ENCODE results near the gene CDKN2B.

Gene CDKN2B

DNA sequence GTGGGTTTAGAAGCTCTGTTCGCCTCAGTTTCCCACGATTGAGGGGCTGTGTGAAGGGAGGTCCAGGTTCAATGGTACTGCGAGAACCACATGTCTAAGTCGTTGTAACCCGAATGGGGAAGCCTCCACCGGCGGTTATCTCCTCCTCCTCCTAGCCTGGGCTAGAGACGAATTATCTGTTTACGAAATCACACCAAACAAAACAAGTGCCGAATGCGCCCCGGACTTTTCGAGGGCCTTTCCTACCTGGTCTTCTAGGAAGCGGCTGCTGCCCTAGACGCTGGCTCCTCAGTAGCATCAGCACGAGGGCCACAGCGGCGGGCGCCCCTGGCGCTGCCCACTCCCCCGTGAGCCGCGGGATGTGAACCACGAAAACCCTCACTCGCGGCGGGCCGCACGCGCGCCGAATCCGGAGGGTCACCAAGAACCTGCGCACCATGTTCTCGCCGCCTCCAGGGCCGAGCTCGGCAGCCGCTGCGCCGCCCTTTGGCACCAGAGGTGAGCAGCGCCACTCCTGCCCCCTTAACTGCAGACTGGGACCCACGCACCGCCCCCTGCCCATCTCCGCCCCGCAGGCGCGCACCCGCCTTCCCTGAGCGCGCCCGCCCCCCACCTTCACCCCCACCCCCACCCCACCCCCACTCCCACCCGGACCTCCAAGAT lies 15.1 kb downstream of the CDKN2B start, which contains the start of gene CDKN2A:
Gene CDKN2A (minus strand): TSS at position 500 of the 663 bp plus-strand sequence.
- peak; percentile 61 for DNase-seq

DNA sequence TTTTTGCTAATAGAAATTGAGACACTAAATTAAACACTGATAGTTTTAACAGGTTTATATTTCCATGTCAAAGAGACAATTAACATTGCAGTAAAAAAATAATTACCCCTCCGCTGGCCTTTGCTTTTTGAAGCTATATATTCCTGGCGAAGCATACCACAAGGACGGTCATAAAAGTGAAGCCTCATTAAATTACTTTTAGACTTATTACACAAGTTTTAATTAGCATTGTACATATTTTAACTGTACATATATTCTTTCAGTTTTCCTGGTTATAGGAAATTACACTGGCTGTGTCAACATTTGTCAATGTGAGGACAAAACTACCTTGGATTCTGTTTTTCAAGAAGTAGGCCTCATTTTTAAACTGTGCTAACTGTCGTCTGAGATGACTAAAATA lies 16.1 kb downstream of the CDKN2B start:
- no peak for DNase-seq

DNA sequence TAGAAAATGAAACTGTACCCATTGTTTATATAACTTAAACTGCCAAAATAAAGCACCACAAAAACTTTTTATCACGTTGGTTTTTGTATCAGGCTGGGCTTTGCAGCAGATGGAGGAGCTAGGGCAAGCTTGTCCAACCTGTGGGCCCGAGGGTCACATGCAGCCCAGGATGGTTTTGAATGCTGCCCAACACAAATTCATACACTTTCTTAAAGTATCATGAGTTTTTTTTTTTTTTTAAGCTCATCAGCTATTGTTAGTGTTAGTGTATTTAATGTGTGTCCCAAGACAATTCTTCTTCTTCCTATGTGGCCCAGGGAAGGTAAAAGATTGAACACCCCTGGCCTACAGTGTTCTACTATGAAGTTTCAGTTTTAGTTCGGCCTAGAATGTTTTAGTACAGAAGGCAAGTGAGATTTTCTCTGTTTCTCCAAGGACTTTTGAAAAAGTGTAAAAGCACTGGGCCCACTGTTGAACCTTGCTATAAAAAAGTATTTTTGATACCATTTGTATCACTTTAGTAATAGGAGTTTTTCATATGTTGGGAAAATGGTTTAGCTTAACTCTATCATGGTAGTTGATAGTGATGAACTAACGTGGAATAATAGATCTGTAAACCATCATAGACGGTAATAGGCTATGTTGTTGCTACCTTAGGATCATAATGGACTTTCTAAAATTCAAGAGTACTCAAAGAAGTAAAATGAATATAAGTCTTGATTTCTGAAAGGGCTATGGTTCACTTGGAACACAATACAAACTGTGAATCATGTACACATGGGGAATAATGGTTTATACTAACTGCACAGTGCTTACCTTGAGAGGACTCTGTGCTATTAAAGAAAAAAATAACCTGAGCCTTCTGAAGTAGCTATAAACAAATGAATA lies 17.8 kb downstream of the CDKN2B start:
- no peak for DNase-seq

DNA sequence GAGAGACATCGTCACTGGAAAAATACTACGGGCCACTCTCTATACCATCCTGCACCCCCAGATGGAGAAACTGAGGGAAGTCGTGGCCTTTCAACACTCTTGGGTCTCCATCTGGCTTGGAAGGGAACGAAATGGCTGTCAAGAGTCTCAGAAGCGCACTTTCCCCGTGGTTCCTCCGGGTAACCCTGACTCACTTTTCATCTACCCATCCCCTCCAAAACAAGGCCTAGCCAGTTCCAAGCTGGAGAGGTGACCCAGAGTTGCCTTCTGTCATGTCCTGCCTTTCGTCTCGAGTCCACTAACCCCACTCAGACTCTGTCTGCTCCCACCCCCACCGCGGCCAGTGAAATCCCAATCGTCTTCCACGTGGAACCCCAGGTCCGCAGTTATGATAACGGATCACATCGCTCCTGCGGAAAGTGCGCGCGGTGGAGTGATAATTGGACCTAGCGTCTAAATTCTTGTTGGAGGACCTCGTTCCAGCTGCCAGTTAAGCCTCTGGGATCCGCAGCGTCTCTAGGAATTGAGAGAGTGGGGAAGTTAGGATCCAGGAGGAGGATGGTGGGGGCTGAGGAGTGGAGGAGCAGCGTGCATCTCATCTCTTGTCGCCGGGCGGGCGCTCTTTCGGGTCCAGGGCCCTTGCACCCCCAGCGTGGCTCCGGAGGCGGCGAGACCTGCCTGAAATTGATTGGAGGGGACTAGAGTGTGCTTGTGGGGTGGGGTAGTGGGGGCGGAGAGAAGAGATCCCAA lies 19.5 kb downstream of the CDKN2B start:
- DNase-seq = no peak

DNA sequence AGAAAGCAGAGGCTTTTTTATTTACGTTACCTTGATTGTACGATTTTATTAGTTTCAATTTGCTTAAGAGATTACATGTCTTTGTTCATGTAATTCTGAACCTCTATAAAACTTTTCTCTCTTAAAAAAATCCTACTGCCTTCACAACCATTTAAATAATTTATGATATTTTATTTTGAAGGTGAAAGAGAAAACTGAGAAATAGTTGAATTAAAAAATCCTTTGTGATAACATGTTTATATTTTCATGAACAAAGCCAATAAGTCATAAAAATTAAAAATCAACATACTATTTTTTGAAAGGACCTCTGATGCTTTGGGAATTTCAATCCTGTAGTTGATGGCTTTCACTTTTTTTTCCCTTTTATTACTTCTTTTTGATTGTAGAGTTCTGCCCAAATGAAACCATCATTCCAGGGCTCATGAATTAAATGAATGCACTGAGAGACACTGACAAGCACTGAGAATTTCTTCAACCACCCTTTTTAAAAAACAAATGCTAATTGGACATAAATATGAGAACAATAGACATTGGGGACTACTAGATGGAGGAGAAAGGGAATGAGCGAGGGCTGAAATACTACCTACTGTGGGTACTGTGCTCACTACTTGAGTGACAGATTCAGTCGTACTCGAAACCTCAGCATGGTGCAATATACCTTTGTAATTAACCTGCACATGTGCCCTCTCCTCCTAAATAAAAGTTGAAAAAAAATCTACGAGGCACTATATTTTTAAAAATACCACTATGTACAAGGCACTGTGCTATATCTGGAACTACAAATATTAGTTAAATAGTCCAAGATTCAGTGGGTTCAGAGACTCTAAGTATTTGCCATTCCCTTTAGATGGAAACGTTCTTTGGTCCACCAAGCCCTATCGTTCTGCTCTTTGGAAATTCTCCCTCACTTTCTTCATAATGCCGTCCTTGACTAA lies 20.8 kb downstream of the CDKN2B start:
- DNase-seq = no peak

DNA sequence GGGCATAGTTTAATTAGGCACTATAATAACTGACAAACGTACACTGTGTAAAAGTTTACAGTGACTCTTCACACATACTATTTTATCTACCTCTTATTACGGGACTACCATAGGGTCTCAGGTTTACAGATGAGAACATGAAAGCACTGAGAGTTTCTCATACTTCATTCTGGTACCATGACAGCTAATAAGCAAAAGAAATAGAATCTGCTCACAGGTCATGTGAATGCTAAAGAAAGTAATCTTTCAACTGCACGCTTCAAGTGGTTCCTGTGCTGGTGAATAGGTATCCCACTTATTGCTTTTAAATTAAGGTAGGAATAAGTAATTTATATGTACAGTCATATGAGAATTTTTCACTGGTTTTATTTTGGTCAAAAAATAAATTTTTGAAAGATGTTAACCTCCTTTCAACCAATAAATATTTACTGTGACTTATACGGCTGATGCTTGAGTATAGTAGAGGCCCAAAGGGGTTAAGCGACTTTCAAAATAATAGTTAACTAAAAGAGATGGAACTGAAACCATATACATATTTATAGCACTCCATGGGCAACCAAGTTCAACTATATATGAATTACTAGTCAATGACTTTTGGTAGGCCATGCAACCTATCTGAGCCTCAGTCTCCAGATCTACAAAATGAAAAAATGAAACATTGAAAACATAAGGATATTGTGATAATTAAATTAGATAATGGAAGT lies 23.0 kb downstream of the CDKN2B start:
- DNase-seq = no peak

DNA sequence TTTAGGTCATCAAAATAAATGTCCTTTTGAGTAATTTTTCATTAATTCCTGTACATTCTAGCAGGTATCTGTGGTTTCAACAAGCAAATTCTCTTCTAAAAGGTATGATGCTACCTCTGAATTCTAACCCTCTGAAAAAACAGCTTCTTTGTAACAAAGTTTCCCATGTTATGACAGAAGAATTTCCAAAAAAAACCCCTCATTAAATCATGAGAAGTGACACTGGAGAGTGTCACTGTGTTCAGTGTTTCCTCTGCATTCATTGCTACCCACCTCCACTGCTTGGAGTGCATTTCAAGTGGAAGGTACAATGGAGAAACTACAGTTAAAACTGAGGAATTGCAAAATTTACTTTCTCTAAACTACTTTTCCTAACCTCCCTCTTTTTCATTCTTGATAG lies 25.0 kb downstream of the CDKN2B start:
- DNase-seq = no peak

DNA sequence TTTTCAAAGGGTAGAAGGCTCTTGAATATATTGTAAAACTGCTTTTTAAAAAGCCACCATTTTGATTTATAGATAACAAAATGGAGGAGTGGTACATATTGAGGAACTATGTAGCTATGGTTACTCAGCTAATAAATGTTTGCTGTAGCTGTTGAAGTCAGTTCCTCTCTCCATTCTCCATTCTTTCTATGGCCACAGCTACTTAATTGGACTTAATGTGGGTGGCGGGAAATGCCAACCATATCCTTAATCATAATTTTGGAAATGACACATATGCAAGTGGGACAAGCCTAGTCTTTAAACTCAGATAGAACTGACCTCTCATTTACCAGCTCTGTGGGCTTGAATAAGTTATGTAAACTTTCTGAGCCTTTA lies 25.6 kb downstream of the CDKN2B start:
- DNase-seq = no peak

DNA sequence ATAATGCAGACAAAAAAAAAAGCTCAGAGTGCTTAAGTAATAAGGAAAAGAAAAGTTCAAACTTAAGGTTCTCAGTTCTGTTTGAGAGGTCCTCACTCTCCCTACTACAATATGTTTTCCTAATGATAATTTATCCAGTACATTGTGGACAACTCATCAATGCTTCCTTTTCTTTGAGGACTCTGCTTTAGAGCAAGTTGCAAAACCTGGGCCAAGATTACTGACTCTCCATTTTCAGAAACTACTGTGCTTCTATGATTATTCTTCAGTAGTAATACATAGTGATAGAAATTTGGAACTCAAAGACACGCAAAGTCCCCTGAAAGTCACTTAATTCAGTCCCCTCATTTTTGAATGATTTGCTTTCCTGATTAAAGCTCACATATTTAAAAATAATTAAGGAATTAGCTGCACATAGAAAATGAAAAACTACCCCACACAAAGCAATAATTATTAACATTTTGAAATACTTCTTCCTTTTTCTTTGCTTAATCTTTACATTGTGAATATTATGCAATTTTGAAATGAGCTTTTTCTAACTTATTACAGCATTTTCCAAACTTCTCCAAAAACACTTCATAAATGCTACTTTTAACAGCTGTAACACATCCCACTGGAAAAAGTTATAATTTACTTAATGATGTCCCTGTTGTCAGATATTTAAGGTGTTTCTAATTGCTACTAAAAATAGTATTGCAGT lies 26.1 kb downstream of the CDKN2B start:
- DNase-seq = no peak

DNA sequence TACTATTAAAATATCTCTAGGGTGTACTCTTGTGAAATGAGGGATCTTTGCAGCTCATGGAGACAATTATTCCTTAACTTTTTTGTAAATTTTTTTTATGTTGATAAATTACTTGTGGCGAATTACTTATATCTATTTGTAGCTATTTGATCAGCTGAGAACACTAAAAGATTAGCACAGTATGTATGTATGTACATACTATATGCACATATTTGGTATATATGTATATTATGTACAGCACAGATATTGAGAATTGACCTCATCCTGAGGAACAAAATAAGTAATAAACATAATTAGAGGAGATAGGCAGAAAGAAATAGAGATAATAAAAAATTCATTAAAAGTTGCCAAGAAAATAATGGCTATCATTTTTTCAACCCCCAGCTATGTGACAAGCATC lies 26.7 kb downstream of the CDKN2B start:
- DNase-seq = no peak

DNA sequence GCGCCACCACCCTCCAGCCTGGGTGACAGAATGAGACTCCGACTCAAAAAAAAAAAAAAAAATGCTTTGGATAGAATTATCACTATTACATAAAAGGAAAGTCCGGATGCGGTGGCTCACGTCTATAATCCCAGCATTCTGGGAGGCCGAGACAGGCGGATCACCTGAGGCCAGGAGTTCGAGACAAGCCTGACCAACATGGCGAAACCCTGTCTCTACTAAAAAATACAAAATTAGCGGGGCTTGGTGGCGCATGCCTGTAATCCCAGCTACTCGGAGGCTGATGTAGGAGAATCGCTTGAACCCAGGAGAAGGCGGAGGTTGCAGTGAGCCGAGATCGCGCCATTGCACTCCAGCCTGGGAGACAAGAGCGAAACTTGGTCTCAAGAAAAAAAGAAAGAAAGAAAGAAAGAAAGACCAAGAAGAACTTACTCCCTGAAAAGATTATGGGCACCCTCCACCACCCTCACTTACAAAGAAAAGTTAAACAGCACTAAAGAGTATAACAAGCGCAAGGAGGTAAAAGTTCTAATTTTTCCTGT lies 32.7 kb downstream of the CDKN2B start:
- no peak for DNase-seq

DNA sequence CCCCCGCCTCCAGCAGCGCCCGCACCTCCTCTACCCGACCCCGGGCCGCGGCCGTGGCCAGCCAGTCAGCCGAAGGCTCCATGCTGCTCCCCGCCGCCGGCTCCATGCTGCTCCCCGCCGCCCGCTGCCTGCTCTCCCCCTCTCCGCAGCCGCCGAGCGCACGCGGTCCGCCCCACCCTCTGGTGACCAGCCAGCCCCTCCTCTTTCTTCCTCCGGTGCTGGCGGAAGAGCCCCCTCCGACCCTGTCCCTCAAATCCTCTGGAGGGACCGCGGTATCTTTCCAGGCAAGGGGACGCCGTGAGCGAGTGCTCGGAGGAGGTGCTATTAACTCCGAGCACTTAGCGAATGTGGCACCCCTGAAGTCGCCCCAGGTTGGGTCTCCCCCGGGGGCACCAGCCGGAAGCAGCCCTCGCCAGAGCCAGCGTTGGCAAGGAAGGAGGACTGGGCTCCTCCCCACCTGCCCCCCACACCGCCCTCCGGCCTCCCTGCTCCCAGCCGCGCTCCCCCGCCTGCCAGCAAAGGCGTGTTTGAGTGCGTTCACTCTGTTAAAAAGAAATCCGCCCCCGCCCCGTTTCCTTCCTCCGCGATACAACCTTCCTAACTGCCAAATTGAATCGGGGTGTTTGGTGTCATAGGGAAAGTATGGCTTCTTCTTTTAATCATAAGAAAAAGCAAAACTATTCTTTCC lies 34.2 kb downstream of the CDKN2B start:
- DNase-seq = peak; percentile 28

DNA sequence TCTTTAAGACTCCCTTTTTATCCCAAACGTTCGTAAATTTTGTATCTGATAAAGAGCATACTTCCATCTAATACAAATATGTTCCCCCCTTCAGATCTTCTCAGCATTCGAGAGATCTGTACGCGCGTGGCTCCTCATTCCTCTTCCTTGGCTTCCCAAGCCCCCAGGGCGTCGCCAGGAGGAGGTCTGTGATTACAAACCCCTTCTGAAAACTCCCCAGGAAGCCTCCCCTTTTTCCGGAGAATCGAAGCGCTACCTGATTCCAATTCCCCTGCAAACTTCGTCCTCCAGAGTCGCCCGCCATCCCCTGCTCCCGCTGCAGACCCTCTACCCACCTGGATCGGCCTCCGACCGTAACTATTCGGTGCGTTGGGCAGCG lies 34.8 kb downstream of the CDKN2B start:
- DNase-seq = no peak

DNA sequence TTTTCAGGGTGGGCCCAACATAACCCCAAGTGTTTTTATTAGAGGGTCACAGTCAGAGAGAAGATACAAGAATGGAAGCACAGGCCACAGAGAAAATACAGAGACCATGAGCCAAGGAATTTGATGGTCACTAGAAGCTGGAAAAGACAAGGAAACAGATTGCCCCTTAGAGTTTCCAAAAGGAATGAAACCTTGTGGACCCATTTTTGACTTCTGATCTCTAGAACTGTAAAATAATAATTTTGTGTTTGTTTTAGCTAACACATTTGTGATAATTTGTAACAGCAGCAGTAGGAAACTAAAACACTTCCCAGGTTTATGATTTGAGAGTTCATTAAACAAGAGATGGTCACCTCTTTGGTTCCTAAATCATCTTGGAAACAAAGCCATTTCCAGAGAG lies 36.7 kb downstream of the CDKN2B start:
- DNase-seq = no peak

DNA sequence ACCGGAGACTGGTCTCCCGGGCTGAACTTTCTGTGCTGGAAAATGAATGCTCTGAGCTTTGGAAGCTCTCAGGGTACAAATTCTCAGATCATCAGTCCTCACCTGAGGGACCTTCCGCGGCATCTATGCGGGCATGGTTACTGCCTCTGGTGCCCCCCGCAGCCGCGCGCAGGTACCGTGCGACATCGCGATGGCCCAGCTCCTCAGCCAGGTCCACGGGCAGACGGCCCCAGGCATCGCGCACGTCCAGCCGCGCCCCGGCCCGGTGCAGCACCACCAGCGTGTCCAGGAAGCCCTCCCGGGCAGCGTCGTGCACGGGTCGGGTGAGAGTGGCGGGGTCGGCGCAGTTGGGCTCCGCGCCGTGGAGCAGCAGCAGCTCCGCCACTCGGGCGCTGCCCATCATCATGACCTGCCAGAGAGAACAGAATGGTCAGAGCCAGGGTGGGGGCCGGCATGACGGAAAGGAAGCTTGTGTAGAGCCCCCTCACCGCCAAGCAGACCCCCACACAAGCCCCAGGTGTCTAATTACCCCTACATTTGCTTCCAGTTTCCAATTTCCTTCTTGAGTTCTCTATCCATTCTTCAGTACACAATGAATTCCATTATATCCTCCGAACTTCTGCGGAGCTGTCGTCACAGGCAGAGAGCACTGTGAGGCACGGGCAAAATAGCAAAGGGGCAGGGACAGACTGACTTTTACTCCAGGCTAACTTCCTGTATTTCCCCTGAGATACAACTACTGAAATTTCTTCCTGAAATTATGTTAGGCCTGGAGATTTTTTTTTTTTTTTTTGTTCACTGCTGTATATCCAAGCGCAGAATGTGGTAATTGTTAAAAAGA lies 38.1 kb downstream of the CDKN2B start:
- no peak for DNase-seq

DNA sequence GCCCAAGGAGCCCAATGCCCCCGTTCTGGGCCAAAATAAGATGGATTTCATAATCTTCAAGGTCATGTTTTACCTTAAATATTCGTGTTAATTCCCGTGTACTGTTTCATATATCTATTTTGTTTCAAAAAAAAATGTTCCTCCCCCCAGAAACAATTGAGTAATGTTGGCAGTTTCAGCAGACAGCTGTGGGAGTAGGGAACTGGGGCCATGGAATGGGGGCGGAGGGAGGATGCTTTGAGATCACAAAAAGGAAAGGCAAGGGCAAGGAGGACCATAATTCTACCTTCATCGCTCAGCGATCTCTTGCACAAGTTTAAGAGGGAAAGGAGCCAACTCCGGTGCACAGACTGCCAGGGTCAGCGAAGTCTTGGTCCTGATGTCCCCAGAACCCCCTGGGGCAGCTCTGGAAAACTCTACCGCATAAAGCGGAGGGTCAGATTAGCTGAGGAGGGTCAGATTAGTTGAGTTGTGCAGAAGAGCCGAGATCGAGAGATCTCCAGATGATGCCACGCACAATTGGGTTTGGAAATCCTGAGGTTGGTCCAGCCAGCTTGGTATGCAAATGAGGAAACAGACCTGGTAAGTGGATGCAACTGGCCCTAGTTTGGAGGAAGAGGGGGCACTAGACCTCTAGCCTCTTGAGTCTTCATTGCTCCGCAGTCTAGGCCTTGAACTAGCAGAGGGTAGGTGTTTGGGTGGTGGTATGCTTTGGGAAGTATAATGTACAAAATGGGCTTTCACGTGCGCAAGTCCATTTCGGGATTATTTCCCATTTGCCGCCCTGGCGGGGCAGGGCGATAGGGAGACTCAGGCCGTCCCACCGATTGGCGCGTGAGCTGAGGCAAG lies 38.9 kb downstream of the CDKN2B start:
- no peak for DNase-seq

DNA sequence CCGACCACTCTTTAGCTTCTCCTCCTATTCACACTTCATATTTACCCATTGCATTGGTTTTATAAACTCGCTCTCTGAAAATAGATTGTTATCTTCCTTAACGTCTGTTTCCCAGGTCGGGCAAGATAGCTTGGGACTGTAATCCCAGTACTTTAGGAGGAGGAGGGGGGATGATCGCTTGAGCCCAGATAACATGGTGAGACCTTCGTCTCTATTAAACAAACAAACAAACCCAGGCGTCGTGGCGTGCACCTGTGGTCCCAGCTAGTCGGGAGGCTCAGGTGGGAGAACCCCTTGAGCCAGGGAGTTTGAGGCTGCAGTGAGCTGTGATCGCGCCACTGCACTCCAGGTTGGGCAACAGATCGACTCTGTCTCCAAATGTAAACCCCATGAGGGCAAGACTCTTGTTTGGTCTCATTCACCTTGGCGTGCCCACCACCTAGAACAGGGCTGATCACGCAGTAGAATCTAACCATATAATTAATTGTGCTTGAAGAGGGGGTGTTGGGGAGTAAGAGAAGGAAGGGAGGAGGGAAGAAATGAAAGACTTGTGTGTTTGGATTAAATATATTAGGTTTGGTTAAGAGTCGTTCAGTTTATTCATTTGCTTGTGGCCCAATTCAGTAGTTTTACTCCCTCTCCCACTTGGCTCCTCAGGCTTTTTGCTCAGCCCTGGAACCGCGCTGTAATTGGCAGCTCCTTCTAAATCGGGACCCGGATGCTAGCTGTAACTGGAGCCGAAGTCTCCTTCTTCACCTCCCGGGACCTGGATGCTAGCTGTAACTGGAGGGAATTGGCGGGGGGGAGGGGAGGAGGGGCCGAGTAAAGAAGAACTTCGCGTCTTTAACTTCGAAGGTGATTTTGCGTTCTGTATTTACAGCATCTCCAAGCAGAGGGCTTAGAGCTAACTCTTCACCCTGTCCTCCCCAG lies 39.8 kb downstream of the CDKN2B start:
- no peak for DNase-seq
